Measurements from ENCODE around the gene ZNF511. TPM values are rescaled to one million over a fixed set of nuclear protein-coding genes. Genes with fewer than 3 reads are reported as not detected.

Gene ZNF511
- total RNA-seq, 2 experiments from 2014 or later: 68.8 to 95.0 TPM

- no peaks in the 10 kb centered on the region for H3K9me2 ChIP-seq (ENCODE audit: insufficient read depth, low read length)
- H2AFZ ChIP-seq (ENCODE audit: low read length): peak overlapping the region; percentile 7; the same call in 1 of the 2 replicates
- H3K79me2 ChIP-seq (ENCODE audit: insufficient read depth, low read depth, low read length): no peaks in the 10 kb centered on the region
- CTCF ChIA-PET (ENCODE audit: unreplicated experiment): interaction anchor here (0.7 to 1.0 kb wide), 2 partner anchors 10 to 16 kb away, joined by 3 to 4 read pairs; no protein-coding TSS in a partner anchor
- POLR2A ChIA-PET: interaction anchor here (1.0 kb wide), 1 partner anchor 16 kb away, joined by 3 read pairs; no protein-coding TSS in a partner anchor
- H3K27ac ChIP-seq (ENCODE audit: low read depth, low read length, poor library complexity, severe bottlenecking): peak overlapping the region; percentile 45
- H3K9me3 ChIP-seq (ENCODE audit: low read length): no peaks in the 10 kb centered on the region
- peak overlapping the region; percentile 86 for H3K4me2 ChIP-seq (ENCODE audit: low read length)
- TF ChIP-seq EZH2phosphoT487 (IDR thresholded peaks at IDR 0.05; ENCODE audit: borderline replicate concordance, low read depth, low read length) (no peak), CTCF (conservative IDR thresholded peaks at IDR 0.05; ENCODE audit: low read length) (no peak)
- H3K36me3 ChIP-seq (ENCODE audit: insufficient read depth, low read length): no peaks in the 10 kb centered on the region
- H3K4me3 ChIP-seq (ENCODE audit: low read depth, low read length, poor library complexity, severe bottlenecking): peak overlapping the region; percentile 66
- H4K20me1 ChIP-seq (ENCODE audit: insufficient read depth, low read length): no peaks in the 10 kb centered on the region; the same call in 1 of the 2 replicates
- intact Hi-C loops (cut with micrococcal nuclease; ENCODE audit: unreplicated experiment): loop anchor here (5.0 kb wide), 1 partner anchor 133 kb away; no protein-coding TSS in a partner anchor
- peaks cover 47% of the 10 kb centered on the region for H3K4me1 ChIP-seq (ENCODE audit: insufficient read depth, low read length, poor library complexity, severe bottlenecking)
- no TSS peak for BruUV-seq (replicated peaks)
- peak; percentile 77 for DNase-seq (ENCODE audit: low spot score)
Observed at GRCh38 chr10:133274751-133275683, 33.7 kb upstream of the ZNF511 start.

GRCh38 chr10:133275684-133276092, 33.0 kb upstream of the ZNF511 start:
- POLR2A ChIA-PET: interaction anchor here (1.0 kb wide), 1 partner anchor 17 kb away, joined by 3 read pairs; no protein-coding TSS in a partner anchor
- Histone ChIP-seq H3K36me3 (ENCODE audit: insufficient read depth, low read length) (no peaks in the 10 kb centered on the region), H4K20me1 (ENCODE audit: insufficient read depth, low read length) (no peaks in the 10 kb centered on the region), H3K4me3 (ENCODE audit: low read depth, low read length, poor library complexity, severe bottlenecking) (peak overlapping the region; percentile 66), H2AFZ (ENCODE audit: low read length) (peak overlapping the region; percentile 34; the same call in 1 of the 2 replicates), H3K4me1 (ENCODE audit: insufficient read depth, low read length, poor library complexity, severe bottlenecking) (peaks cover 47% of the 10 kb centered on the region), H3K9me3 (ENCODE audit: low read length) (no peaks in the 10 kb centered on the region), H3K79me2 (ENCODE audit: insufficient read depth, low read depth, low read length) (no peaks in the 10 kb centered on the region), H3K4me2 (ENCODE audit: low read length) (peak overlapping the region; percentile 86), H3K27ac (ENCODE audit: low read depth, low read length, poor library complexity, severe bottlenecking) (peak overlapping the region; percentile 45), H3K9me2 (ENCODE audit: insufficient read depth, low read length) (no peaks in the 10 kb centered on the region)
- BruUV-seq (replicated peaks): no TSS peak
- TF ChIP-seq EZH2phosphoT487 (IDR thresholded peaks at IDR 0.05; ENCODE audit: borderline replicate concordance, low read depth, low read length) (no peak), CTCF (conservative IDR thresholded peaks at IDR 0.05; ENCODE audit: low read length) (peak; percentile 65)
- DNase-seq (ENCODE audit: low spot score): peak; percentile 53
- intact Hi-C loops (cut with micrococcal nuclease; ENCODE audit: unreplicated experiment): loop anchor here (5.0 kb wide), 1 partner anchor 133 kb away; no protein-coding TSS in a partner anchor
- CTCF ChIA-PET (ENCODE audit: unreplicated experiment): interaction anchor here (1.0 kb wide), 1 partner anchor 9 kb away, joined by 3 read pairs; no protein-coding TSS in a partner anchor

All from OCI-LY7 (cell line).